Measurements from ENCODE around the gene TTC7B. TPM values are rescaled to one million over a fixed set of nuclear protein-coding genes. Genes with fewer than 3 reads are reported as not detected.

Gene TTC7B
- total and polyA plus RNA-seq, 2 of the 13 experiments (the other 11 are each of a cell fraction or from before 2014, with no cell fraction given) = 1.3 to 3.2 TPM

DNA sequence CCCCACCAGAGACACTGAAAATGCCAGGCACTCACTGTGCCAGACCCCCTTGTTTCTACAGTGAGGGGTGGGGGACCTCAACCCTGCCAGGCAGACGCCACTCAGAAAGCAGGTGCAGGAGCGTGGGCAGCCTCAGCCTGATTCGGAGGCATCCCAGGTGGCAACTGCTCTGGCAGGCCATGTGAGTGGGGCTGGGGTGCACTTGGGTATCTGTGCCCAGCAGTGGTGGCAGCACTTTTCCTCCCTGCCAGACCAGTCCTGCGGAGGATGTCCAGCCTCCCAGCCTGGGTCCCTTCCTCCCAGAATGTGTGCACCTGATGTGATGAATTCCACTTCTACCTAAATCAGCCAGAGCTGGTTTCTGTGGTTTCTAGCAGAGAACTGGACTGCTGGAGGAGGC lies 13.4 kb upstream of the TTC7B start (continued):
- TF ChIP-seq, protein P1, sequence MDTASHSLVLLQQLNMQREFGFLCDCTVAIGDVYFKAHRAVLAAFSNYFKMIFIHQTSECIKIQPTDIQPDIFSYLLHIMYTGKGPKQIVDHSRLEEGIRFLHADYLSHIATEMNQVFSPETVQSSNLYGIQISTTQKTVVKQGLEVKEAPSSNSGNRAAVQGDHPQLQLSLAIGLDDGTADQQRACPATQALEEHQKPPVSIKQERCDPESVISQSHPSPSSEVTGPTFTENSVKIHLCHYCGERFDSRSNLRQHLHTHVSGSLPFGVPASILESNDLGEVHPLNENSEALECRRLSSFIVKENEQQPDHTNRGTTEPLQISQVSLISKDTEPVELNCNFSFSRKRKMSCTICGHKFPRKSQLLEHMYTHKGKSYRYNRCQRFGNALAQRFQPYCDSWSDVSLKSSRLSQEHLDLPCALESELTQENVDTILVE (CRISPR knock-in tag; IDR thresholded peaks at IDR 0.05) = no peak
- TF ChIP-seq AHR (CRISPR knock-in tag; IDR thresholded peaks at IDR 0.05) = no peak

DNA sequence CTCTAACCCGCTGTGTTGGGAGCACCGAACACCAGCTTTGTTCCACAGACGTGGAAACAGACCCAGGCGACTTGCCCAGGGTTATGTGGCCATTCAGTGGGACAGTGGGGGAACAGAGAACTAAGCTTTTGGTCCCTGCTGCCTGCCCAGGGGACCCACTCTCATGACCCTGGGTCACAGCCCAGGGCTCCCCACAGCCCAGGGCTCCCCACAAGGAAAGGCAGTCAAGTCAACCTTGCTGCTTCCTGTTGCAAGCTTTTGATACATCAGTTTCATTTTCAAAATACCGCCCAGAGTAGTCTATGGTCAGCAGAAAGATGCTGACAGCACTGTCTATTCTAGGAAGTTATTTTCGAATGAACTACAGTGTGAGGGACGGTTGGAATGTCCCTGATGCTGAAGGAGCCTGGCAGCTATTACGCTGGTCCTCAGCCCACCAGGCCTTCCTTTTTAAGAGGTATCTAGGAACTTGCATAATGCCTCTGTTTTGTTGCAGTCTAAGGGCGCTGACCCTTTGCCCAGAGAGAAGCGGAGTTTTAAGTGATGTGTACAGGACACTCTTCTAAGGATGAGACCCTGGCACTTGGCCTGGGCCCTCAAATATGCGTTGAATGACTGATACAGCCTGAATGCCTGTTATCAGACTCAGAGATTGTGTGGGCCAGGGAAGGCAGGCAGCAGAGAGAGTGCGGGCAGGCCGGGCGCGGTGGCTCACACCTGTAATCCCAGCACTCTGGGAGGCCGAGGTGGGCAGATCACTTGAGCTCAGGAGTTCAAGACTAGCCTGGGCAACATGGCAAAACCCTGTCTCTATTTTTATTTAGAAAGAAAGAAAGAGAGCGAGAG lies 12.6 kb upstream of the TTC7B start:
- Histone ChIP-seq H3K27ac (ENCODE audit: extremely low read length, insufficient read depth, low read length) (no peak overlapping the region), H4K20me1 (ENCODE audit: insufficient read depth, low read length) (no peaks in the 10 kb centered on the region), H3K79me2 (ENCODE audit: insufficient read depth, low read length) (no peaks in the 10 kb centered on the region), H3K36me3 (replicated peaks in 1 of 2; ENCODE audit: control insufficient read depth in 1 of 2, insufficient read depth in 2 of 2, low read length in 2 of 2) (no peaks in the 10 kb centered on the region), H3K4me3 (replicated peaks in 1 of 3; ENCODE audit: insufficient read depth in 1 of 3, low read depth in 2 of 3, low read length in 3 of 3) (peak overlapping the region; percentile 48 to 74 (median 57)), H3K4me1 (ENCODE audit: insufficient read depth, low read length) (peaks cover 14% of the 10 kb centered on the region), H2AFZ (ENCODE audit: low read length) (peak overlapping the region; percentile 82), H3K27me3 (ENCODE audit: control insufficient read depth in 1 of 2, insufficient read depth in 2 of 2, low read length in 2 of 2) (peaks cover 0 to 7% of the 10 kb centered on the region in 2 experiments; a peak in 2 of 5 replicates), H3K9ac (ENCODE audit: insufficient read depth, low read depth, low read length) (peak overlapping the region; percentile 62; the same call in 1 of the 2 replicates), H3K4me2 (ENCODE audit: low read depth, low read length) (peak overlapping the region; percentile 97), H3K9me3 (ENCODE audit: low read length) (peaks cover 6% of the 10 kb centered on the region; the same call in 1 of the 2 replicates)
- intact Hi-C loops (cut with micrococcal nuclease; ENCODE audit: unreplicated experiment) (no loop called here), in situ Hi-C loops (cut with HindIII; ENCODE audit: extremely low pct_ligation_motif_present, low pct_unique_long_range_greater_than_20kb) (no loop called here)
- no peak for FAIRE-seq
- 76% methylated on average over 12 of the region's 17 CpGs for WGBS (ENCODE audit: low lambda C conversion rate)
- POLR2A ChIA-PET = no interaction called here
- peak; percentile 40 for ATAC-seq
- no peak for DNase-seq (ENCODE audit: low spot score)
- TSS peak; percentile 94 for BruUV-seq (replicated peaks)
- CTCF ChIA-PET (ENCODE audit: low intra/inter-chr PET ratio, low total read pairs) = no interaction called here
- no peak for TF ChIP-seq ZSCAN9 (CRISPR knock-in tag; IDR thresholded peaks at IDR 0.05; ENCODE audit: borderline replicate concordance)
- TF ChIP-seq, protein P2, sequence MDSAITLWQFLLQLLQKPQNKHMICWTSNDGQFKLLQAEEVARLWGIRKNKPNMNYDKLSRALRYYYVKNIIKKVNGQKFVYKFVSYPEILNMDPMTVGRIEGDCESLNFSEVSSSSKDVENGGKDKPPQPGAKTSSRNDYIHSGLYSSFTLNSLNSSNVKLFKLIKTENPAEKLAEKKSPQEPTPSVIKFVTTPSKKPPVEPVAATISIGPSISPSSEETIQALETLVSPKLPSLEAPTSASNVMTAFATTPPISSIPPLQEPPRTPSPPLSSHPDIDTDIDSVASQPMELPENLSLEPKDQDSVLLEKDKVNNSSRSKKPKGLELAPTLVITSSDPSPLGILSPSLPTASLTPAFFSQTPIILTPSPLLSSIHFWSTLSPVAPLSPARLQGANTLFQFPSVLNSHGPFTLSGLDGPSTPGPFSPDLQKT (CRISPR knock-in tag; IDR thresholded peaks at IDR 0.05; ENCODE audit: borderline replicate concordance) = no peak
- no peak for TF ChIP-seq ARID4A (CRISPR knock-in tag; IDR thresholded peaks at IDR 0.05; ENCODE audit: borderline replicate concordance)
- no peak for TF ChIP-seq ZNF781 (CRISPR knock-in tag; IDR thresholded peaks at IDR 0.05; ENCODE audit: borderline replicate concordance, not compliant biosample characterization)
- TF ChIP-seq ZEB1 (IDR thresholded peaks at IDR 0.05; ENCODE audit: insufficient replicate concordance, low read depth) = no peak
- no peak for TF ChIP-seq ZNF780A (CRISPR knock-in tag; IDR thresholded peaks at IDR 0.05)
- TF ChIP-seq NFE2L1 (CRISPR knock-in tag; IDR thresholded peaks at IDR 0.05; ENCODE audit: borderline replicate concordance) = no peak
- 0 out of 2 replicates have a peak, but pooled peaks have one; percentile 19 for TF ChIP-seq FOXO4 (CRISPR knock-in tag; conservative IDR thresholded peaks at IDR 0.05)
- TF ChIP-seq ZNF460 (CRISPR knock-in tag; IDR thresholded peaks at IDR 0.05; ENCODE audit: borderline replicate concordance) = 0 out of 2 replicates have a peak, but pooled peaks have one; percentile 20
